Measurements from ENCODE around the gene RFX8. TPM values are rescaled to one million over a fixed set of nuclear protein-coding genes. Genes with fewer than 3 reads are reported as not detected.

Gene RFX8
- polyA plus RNA-seq, 1 of the 3 experiments (the other 2 are of a cell fraction), result 0.07 TPM

- Histone ChIP-seq H4K20me1 (ENCODE audit: insufficient read depth) (no peaks in the 10 kb centered on the region), H3K9ac (no peak overlapping the region), H3K79me2 (ENCODE audit: insufficient read depth) (no peaks in the 10 kb centered on the region), H3K4me2 (no peak overlapping the region), H3K27ac (ENCODE audit: low read depth in 2 of 2, low read length in 1 of 2) (no peak overlapping the region), H3K9me3 (no peaks in the 10 kb centered on the region), H3K27me3 (ENCODE audit: insufficient read depth) (peaks cover 11% of the 10 kb centered on the region; the same call in 1 of the 2 replicates), H3K36me3 (replicated peaks in 1 of 2; ENCODE audit: control insufficient read depth in 1 of 2, insufficient read depth in 2 of 2, low read length in 1 of 2) (no peaks in the 10 kb centered on the region), H3K4me3 (ENCODE audit: low read depth in 2 of 2, low read length in 1 of 2) (no peak overlapping the region), H3K4me1 (ENCODE audit: control insufficient read depth in 1 of 2, insufficient read depth in 2 of 2, low read depth in 1 of 2, low read length in 1 of 2) (no peaks in the 10 kb centered on the region), H3F3A (replicated peaks; ENCODE audit: insufficient read depth) (no peaks in the 10 kb centered on the region), H3K9me2 (no peaks in the 10 kb centered on the region), H2AFZ (ENCODE audit: low read depth) (no peak overlapping the region)
- WGBS (ENCODE audit: low lambda C conversion rate), result 85% methylated on average over 5 of the region's 5 CpGs
- ChIA-PET POLR2A (no interaction called here), CTCF (interaction anchor here (1.4 kb wide), 1 partner anchor 25 kb away, joined by 6 read pairs; no protein-coding TSS in a partner anchor)
- TF ChIP-seq YY1 (IDR thresholded peaks at IDR 0.05; ENCODE audit: low read depth) (no peak), RCOR1 (IDR thresholded peaks at IDR 0.05; ENCODE audit: low read length) (no peak)
- no peak for DNase-seq
These were observed 107.4 kb downstream of the RFX8 start for GRCh38 chr2:101367508-101367907.

- Histone ChIP-seq H3K4me3 (ENCODE audit: low read depth in 2 of 2, low read length in 1 of 2) (no peak overlapping the region), H3K9me2 (no peaks in the 10 kb centered on the region), H3K36me3 (replicated peaks in 1 of 2; ENCODE audit: control insufficient read depth in 1 of 2, insufficient read depth in 2 of 2, low read length in 1 of 2) (no peaks in the 10 kb centered on the region), H3K79me2 (ENCODE audit: insufficient read depth) (no peaks in the 10 kb centered on the region), H3K9ac (no peak overlapping the region), H3F3A (replicated peaks; ENCODE audit: insufficient read depth) (no peaks in the 10 kb centered on the region), H3K9me3 (no peaks in the 10 kb centered on the region), H2AFZ (ENCODE audit: low read depth) (no peak overlapping the region), H3K27me3 (ENCODE audit: insufficient read depth) (peaks cover 11% of the 10 kb centered on the region; the same call in 1 of the 2 replicates), H3K27ac (ENCODE audit: low read depth in 2 of 2, low read length in 1 of 2) (no peak overlapping the region), H3K4me2 (no peak overlapping the region), H4K20me1 (ENCODE audit: insufficient read depth) (no peaks in the 10 kb centered on the region), H3K4me1 (ENCODE audit: control insufficient read depth in 1 of 2, insufficient read depth in 2 of 2, low read depth in 1 of 2, low read length in 1 of 2) (no peaks in the 10 kb centered on the region; a peak in 1 of 4 replicates)
- 62% methylated on average over 7 of the region's 7 CpGs for WGBS (ENCODE audit: low lambda C conversion rate)
- ChIA-PET POLR2A (no interaction called here), CTCF (interaction anchor here (2.1 kb wide), 1 partner anchor 23 kb away, joined by 7 read pairs; the partner anchor contains the start of gene CREG2)
- TF ChIP-seq USF2 (IDR thresholded peaks at IDR 0.05; ENCODE audit: borderline replicate concordance, low read depth, low read length) (no peak), SIN3A (IDR thresholded peaks at IDR 0.05; ENCODE audit: borderline replicate concordance, low read depth, low read length) (no peak), USF1 (IDR thresholded peaks at IDR 0.05; ENCODE audit: borderline replicate concordance, low read depth) (no peak), REST (IDR thresholded peaks at IDR 0.05; ENCODE audit: low read depth, low read length) (no peak), POLR2AphosphoS5 (IDR thresholded peaks at IDR 0.05; ENCODE audit: low read depth, low read length) (no peak)
- no peak for DNase-seq
These were observed 110.0 kb downstream of the RFX8 start for GRCh38 chr2:101364878-101365277.

Measured in SK-N-SH (cell line).